IPS-20b (cell line): ENCODE results near the gene STRAP.
"Not testable (repeated sequence)": the region's sequence is repeated elsewhere in the genome, so short reads cannot be mapped to it uniquely, and the experiment has no call there.

Source experiments
- H3K27ac ChIP-seq: one replicate; pipeline ENCODE4 v1.5.1; 2013; ENCODE audit warnings: low read length
- H3K27me3 ChIP-seq: 2 replicates; pipeline ENCODE4 v1.6.1; 2013; ENCODE audit warnings: mild to moderate bottlenecking, low read length, inconsistent platforms; ENCODE audit not compliant: insufficient read depth
- H3K36me3 ChIP-seq: 2 replicates; pipeline ENCODE4 v1.6.1; 2013; ENCODE audit warnings: low read depth, mild to moderate bottlenecking, inconsistent platforms, low read length, moderate library complexity; ENCODE audit not compliant: insufficient read depth
- H3K4me1 ChIP-seq: 2 replicates; pipeline ENCODE4 v1.6.1; 2013; ENCODE audit warnings: mild to moderate bottlenecking, control low read depth, inconsistent platforms, low read length, moderate library complexity; ENCODE audit not compliant: insufficient read depth
- H3K4me3 ChIP-seq: 2 replicates; pipeline ENCODE4 v1.5.1; 2013; ENCODE audit warnings: mild to moderate bottlenecking, low read length, inconsistent platforms
- H3K9ac ChIP-seq: 2 replicates; pipeline ENCODE4 v1.6.1; 2013; ENCODE audit warnings: low read depth, mild to moderate bottlenecking, inconsistent platforms, low read length, moderate library complexity
- H3K9me3 ChIP-seq: 2 replicates; pipeline ENCODE4 v1.6.1; 2013; ENCODE audit warnings: mild to moderate bottlenecking, low read depth, low read length, inconsistent platforms; ENCODE audit not compliant: insufficient read depth

The STRAP gene

GRCh38 chr12:15899282-15899870 lies 17.2 kb downstream of the STRAP start:
- H3K4me3 ChIP-seq, result no peak overlapping the region
- H3K9ac ChIP-seq, result no peak overlapping the region
- H3K27ac ChIP-seq, result no peak overlapping the region
- no peaks in the 10 kb centered on the region for H3K4me1 ChIP-seq
- H3K9me3 ChIP-seq, result no peaks in the 10 kb centered on the region
- no peaks in the 10 kb centered on the region for H3K27me3 ChIP-seq
- peaks cover 99% of the 10 kb centered on the region for H3K36me3 ChIP-seq

GRCh38 chr12:15904378-15904920 lies 22.3 kb downstream of the STRAP start:
- H3K4me3 ChIP-seq, result no peak overlapping the region
- no peaks in the 10 kb centered on the region for H3K27me3 ChIP-seq
- H3K27ac ChIP-seq, result no peak overlapping the region
- peaks cover 67% of the 10 kb centered on the region for H3K36me3 ChIP-seq
- H3K9ac ChIP-seq, result no peak overlapping the region
- no peaks in the 10 kb centered on the region for H3K9me3 ChIP-seq
- no peaks in the 10 kb centered on the region for H3K4me1 ChIP-seq

DNA sequence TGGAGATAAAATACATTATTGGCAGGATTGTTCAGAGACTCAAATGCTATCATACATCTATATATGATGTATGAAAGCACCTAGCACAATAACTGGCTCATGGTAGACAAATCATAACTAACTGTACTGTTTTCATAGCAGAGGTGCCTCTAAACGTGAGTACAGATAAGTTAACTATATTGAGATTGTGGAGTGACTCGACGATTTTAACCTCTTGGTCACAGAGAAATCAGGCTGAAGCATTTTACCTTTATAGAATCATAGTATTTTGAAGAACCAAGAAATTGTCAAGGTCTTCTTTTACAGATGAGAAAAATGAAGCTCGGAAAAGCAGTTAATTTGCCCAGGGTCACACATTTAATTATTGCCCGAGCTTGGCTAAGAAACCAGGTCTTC lies 28.3 kb downstream of the STRAP start:
- no peak overlapping the region for H3K27ac ChIP-seq
- H3K4me1 ChIP-seq, result peaks cover 11% of the 10 kb centered on the region
- peak overlapping the region; percentile 86 for H3K9ac ChIP-seq
- H3K9me3 ChIP-seq, result no peaks in the 10 kb centered on the region
- peaks cover 12% of the 10 kb centered on the region; the same call in 1 of the 2 replicates for H3K36me3 ChIP-seq
- no peaks in the 10 kb centered on the region; the same call in 1 of the 2 replicates for H3K27me3 ChIP-seq
- peak overlapping the region; percentile 81 for H3K4me3 ChIP-seq

GRCh38 chr12:15910864-15911721 lies 28.9 kb downstream of the STRAP start, which contains the start of gene DERA:
Gene DERA (plus strand): TSS chr12:15911332. CDS start chr12:15911384, 52 bp downstream.
- Histone ChIP-seq H3K4me1 (peaks cover 11% of the 10 kb centered on the region), H3K9ac (peak within 1 kb of the TSS; percentile 86), H3K27ac (peak within 1 kb of the TSS; percentile 69), H3K27me3 (no peaks in the 10 kb centered on the region; the same call in 1 of the 2 replicates), H3K9me3 (no peaks in the 10 kb centered on the region), H3K4me3 (peak within 1 kb of the TSS; percentile 81), H3K36me3 (peaks cover 10% of the 10 kb centered on the region; the same call in 1 of the 2 replicates)

- H3K9me3 ChIP-seq, H3K27me3 ChIP-seq, H3K36me3 ChIP-seq, H3K27ac ChIP-seq: not testable (repeated sequence)
- Histone ChIP-seq H3K9ac (peak overlapping the region; percentile 86; the same call in 1 of the 2 replicates), H3K4me3 (peak overlapping the region; percentile 81), H3K4me1 (peaks cover 11% of the 10 kb centered on the region)
These were observed 29.7 kb downstream of the STRAP start for GRCh38 chr12:15911931-15912330.

DNA sequence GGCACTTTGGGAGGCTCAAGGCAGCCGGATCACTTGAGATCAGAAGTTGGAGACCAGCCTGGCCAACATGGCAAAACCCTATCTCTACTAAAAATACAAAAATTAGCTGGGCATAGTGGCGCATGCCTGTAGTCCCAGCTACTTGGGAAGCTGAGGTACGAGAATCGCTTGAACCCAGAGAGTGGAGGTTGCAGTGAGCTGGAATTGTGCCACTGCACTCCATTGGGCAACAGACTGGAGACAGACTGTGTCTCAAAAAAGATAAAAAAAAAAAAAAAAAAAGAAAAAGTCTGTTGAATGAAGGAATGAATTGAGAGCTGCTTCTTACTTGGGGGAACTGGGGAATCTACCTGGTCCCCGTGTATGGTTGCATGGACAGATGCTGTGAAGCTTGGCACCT lies 31.9 kb downstream of the STRAP start:
- H3K27ac ChIP-seq, H3K36me3 ChIP-seq, H3K9me3 ChIP-seq: not testable (repeated sequence)

DNA sequence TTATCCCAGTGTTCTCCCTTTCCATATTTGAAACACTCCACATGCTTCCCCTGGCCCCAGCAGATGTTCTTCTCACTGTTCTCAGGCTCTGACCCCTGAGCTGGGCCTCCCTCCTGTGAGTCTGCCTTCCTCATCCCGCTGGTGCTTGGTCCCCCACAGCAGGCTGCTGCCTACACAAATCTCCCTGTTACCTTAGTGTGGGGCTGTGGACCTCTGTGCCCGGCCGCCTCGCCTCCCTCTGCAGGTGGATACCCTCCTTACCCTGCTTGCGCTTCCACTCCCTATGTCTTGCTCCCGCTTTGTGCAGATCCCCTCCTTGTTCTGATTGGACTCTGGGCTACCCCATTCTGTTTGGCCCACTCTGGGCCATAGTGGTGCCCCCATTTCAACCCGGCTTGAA lies 35.9 kb downstream of the STRAP start:
- Histone ChIP-seq H3K4me1 (no peaks in the 10 kb centered on the region), H3K36me3 (no peaks in the 10 kb centered on the region), H3K27me3 (no peaks in the 10 kb centered on the region), H3K9me3 (no peaks in the 10 kb centered on the region), H3K27ac (no peak overlapping the region), H3K4me3 (no peak overlapping the region), H3K9ac (no peak overlapping the region)

More for the DNA sequence above, 31.9 kb downstream of the STRAP start:
- not testable (repeated sequence) for H3K4me3 ChIP-seq, H3K27me3 ChIP-seq, H3K9ac ChIP-seq
- peaks cover 11% of the 10 kb centered on the region for H3K4me1 ChIP-seq

DNA sequence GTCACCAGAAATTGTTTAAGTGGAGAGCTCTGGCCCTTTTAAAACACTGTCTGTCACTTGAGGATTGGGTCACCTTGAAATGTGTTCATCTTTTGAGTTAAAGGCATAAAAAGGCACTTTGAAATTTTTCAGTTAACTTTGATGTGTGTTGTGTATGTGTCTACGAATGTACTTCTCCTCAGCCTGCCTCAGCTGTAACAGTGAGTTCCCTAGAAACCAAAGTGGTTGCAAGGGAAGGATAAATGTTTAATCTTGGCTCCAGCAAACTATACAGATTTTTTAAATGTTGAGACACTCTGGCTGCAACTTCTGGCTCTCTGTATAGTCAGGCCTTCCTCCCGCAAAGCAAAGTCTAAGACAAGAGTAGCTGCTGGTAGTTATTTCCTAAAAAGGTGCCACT lies 37.2 kb downstream of the STRAP start:
- peaks cover 8% of the 10 kb centered on the region for H3K4me1 ChIP-seq
- H3K27ac ChIP-seq, result no peak overlapping the region
- H3K9me3 ChIP-seq, result no peaks in the 10 kb centered on the region
- no peak overlapping the region for H3K9ac ChIP-seq
- no peaks in the 10 kb centered on the region for H3K27me3 ChIP-seq
- H3K4me3 ChIP-seq, result no peak overlapping the region
- H3K36me3 ChIP-seq, result no peaks in the 10 kb centered on the region

GRCh38 chr12:15924956-15925355 lies 42.8 kb downstream of the STRAP start:
- Histone ChIP-seq H3K9ac (no peak overlapping the region), H3K36me3 (no peaks in the 10 kb centered on the region), H3K4me1 (peaks cover 31% of the 10 kb centered on the region), H3K27me3 (no peaks in the 10 kb centered on the region), H3K4me3 (no peak overlapping the region), H3K27ac (no peak overlapping the region), H3K9me3 (no peaks in the 10 kb centered on the region)

- Histone ChIP-seq H3K9me3 (no peaks in the 10 kb centered on the region), H3K27ac (no peak overlapping the region), H3K36me3 (no peaks in the 10 kb centered on the region), H3K9ac (no peak overlapping the region), H3K4me3 (no peak overlapping the region), H3K27me3 (no peaks in the 10 kb centered on the region), H3K4me1 (peaks cover 31% of the 10 kb centered on the region)
These were observed 46.2 kb downstream of the STRAP start for GRCh38 chr12:15928346-15928745.

DNA sequence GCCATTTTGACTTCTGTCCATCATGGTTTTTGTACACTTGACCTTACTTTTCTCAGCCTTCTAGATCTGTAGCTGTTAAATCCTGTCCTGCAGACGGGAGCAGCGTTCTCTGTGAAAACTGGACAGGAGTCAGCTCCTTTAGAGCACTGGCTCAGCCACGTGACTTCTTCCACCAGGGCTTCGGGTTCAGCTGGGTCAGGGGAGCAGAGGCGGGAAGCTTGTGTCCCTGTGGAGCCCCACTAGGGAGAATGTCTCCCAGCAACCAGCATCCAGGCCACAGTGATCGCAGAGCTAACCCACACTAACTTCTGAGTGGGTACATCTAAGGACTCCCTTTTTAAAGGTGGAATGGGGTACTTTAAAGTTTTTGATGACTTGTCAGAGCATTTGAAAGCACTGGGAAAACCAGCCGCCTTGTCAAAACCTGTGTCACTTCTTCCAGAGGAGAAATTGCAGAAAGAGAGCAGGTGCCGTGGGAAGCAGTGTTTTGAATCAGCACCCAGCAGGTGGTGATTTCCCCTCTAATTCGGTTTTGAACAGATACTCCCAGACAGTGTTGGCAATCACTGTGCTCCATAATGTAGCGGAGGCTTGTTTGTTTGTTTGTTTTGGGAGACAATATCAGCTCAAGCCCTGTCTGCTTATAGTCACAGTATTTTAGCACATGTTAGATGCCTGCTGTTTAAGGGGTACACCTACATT lies 46.8 kb downstream of the STRAP start:
- Histone ChIP-seq H3K4me1 (peaks cover 25% of the 10 kb centered on the region), H3K36me3 (no peaks in the 10 kb centered on the region), H3K27ac (no peak overlapping the region), H3K9ac (no peak overlapping the region), H3K9me3 (no peaks in the 10 kb centered on the region), H3K4me3 (no peak overlapping the region), H3K27me3 (no peaks in the 10 kb centered on the region)
